Gastroesophageal sphincter (tissue), 3 donors: Measurements from ENCODE around the gene CLEC1A.

ENCODE experiments used
- CTCF ChIP-seq, 4 experiments: fragments of 200-600 bp in 2 of 4; fragments of 450-650 bp in 2 of 4; sonication (generic) in 1 of 4; IDR thresholded peaks; one replicate each; pipeline ENCODE4 v1.5.1; 2017 to 2019; ENCODE audit warnings: antibody characterized with exemption in 4 of 4, mild to moderate bottlenecking in 2 of 4, moderate library complexity in 2 of 4
- POLR2AphosphoS5 ChIP-seq: sonication (generic); formaldehyde crosslinking; IDR thresholded peaks from one replicate; pipeline ENCODE4 v1.6.1; 2017; ENCODE audit warnings: antibody characterized with exemption

GRCh38 chr12:10048526-10048925 lies 50.3 kb downstream of the CLEC1A start:
- TF ChIP-seq POLR2AphosphoS5, result no peak
- TF ChIP-seq CTCF (IDR thresholded peaks at IDR 0.05), result no peak
